ENCODE measurements around the gene PADI3. TPM values are rescaled to one million over a fixed set of nuclear protein-coding genes. Genes with fewer than 3 reads are reported as not detected.

PADI3 gene
- total RNA-seq, 4 donors from 2014 or later = 0.20 to 0.31 TPM; not detected in 2

DNA sequence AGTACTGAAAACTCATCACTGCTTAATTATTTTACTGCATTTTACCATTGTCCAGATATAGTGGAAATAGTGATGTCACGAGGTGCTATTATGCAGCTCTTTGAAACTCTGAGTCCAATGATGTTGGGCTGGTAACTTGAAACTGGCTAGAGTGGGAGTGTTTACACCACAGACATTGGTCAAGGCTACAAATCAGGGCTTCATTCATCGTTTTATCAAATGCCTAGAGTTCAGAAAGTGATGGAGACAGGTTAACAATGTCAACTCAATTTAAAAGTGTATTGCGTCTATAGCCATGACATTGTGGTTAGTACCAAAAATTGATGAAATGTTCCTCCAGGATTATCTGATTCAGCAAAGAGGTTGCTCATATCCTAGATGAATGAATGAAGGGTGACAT, 31.3 kb upstream of the PADI3 start:
- Histone ChIP-seq H3K27ac (no peak overlapping the region), H3K27me3 (peaks cover 99% of the 10 kb centered on the region), H3K4me1 (no peaks in the 10 kb centered on the region), H3K9me3 (no peaks in the 10 kb centered on the region), H3K4me3 (no peak overlapping the region), H3K36me3 (no peaks in the 10 kb centered on the region)
- WGBS, 2 donors (ENCODE audit: low coverage in 1 of 2) = 67 to 87% methylated on average over 3 of the region's 3 CpGs
- ATAC-seq = no peak
- TF ChIP-seq POLR2A (IDR thresholded peaks at IDR 0.05) (no peak), POLR2AphosphoS5 (IDR thresholded peaks at IDR 0.05) (no peak), EP300 (IDR thresholded peaks at IDR 0.05) (no peak)
- TF ChIP-seq, protein P1, sequence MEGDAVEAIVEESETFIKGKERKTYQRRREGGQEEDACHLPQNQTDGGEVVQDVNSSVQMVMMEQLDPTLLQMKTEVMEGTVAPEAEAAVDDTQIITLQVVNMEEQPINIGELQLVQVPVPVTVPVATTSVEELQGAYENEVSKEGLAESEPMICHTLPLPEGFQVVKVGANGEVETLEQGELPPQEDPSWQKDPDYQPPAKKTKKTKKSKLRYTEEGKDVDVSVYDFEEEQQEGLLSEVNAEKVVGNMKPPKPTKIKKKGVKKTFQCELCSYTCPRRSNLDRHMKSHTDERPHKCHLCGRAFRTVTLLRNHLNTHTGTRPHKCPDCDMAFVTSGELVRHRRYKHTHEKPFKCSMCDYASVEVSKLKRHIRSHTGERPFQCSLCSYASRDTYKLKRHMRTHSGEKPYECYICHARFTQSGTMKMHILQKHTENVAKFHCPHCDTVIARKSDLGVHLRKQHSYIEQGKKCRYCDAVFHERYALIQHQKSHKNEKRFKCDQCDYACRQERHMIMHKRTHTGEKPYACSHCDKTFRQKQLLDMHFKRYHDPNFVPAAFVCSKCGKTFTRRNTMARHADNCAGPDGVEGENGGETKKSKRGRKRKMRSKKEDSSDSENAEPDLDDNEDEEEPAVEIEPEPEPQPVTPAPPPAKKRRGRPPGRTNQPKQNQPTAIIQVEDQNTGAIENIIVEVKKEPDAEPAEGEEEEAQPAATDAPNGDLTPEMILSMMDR (IDR thresholded peaks at IDR 0.05) = no peak

DNA sequence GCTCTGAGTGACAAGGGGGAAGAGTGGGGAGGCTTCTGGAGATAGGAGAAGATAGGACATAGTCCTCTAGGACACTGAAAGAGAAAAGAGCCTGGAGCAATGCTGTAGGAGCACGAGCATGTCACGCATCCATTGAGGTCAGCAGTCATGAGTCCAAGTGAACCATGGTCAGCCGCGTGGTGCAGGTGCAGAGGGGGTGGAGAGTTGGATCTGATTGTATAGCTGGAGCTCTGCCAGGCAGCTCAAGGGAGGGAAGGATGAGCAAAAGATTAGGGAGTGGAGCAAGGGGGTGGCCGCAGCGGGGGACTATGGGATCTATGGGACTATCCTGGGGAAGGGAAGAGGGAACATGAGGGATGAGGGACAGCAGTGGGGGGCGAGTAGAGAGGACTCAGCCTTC, 30.0 kb upstream of the PADI3 start:
- Histone ChIP-seq H3K27me3 (peaks cover 98% of the 10 kb centered on the region), H3K9me3 (no peaks in the 10 kb centered on the region), H3K36me3 (no peaks in the 10 kb centered on the region), H3K4me1 (no peaks in the 10 kb centered on the region), H3K27ac (no peak overlapping the region), H3K4me3 (no peak overlapping the region)
- TF ChIP-seq POLR2AphosphoS5 (IDR thresholded peaks at IDR 0.05) = no peak
- no peak for TF ChIP-seq EP300 (IDR thresholded peaks at IDR 0.05)
- TF ChIP-seq POLR2A (IDR thresholded peaks at IDR 0.05) = no peak
- TF ChIP-seq, protein P1 (IDR thresholded peaks at IDR 0.05) = no peak
- no peak for ATAC-seq
- 50 to 65% methylated on average over 7 of the region's 7 CpGs for WGBS, 2 donors (ENCODE audit: low coverage in 1 of 2)

DNA sequence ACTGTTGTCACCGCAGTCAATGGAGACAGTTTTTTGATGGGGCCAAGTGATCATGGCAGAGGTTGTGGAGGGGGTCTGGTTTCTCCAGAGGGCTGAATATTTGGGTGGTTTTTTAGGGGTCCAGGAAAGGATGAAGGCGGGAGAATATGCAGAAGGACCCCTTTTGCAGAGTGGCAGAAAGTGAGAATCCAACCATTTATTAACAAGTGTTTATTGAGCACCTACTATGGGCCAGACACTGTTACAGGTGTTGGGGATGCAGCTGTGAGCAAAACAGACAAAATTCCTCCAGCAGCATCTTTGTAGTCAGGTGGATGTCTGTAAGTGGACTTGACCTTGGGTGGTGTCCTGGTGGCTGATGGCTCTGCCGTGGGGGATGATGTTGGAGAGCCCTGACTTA, 28.6 kb upstream of the PADI3 start:
- Histone ChIP-seq H3K36me3 (no peaks in the 10 kb centered on the region), H3K4me1 (no peaks in the 10 kb centered on the region), H3K27me3 (peaks cover 94% of the 10 kb centered on the region), H3K27ac (no peak overlapping the region), H3K4me3 (no peak overlapping the region), H3K9me3 (no peaks in the 10 kb centered on the region)
- TF ChIP-seq, protein P1 (IDR thresholded peaks at IDR 0.05) = no peak
- TF ChIP-seq POLR2A (IDR thresholded peaks at IDR 0.05) (no peak), EP300 (IDR thresholded peaks at IDR 0.05) (no peak), POLR2AphosphoS5 (IDR thresholded peaks at IDR 0.05) (no peak)
- ATAC-seq = no peak
- 75 to 90% methylated on average over 3 of the region's 3 CpGs for WGBS, 2 donors (ENCODE audit: low coverage in 1 of 2)

DNA sequence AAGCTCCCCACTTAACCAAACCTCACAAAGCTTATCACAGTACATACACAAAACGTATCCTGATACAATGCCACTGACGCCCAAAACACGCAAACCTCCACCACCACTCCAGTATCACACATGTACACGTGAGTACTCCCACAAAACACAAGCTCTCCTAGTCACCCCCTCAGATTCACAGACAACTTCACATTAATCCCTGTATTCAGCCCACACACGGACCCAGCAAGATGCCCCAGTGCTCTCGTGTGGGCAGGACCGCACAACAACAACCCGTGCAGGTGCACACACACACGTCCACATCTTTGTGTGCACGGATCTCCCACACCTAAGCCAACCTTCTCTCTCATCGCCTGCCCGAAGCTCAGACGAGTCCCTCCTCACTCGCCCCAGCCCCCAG, 26.3 kb upstream of the PADI3 start:
- Histone ChIP-seq H3K9me3 (no peaks in the 10 kb centered on the region), H3K36me3 (no peaks in the 10 kb centered on the region), H3K27me3 (peaks cover 75% of the 10 kb centered on the region), H3K27ac (no peak overlapping the region), H3K4me1 (no peaks in the 10 kb centered on the region), H3K4me3 (no peak overlapping the region)
- TF ChIP-seq EP300 (IDR thresholded peaks at IDR 0.05) (no peak), POLR2AphosphoS5 (IDR thresholded peaks at IDR 0.05) (no peak), POLR2A (IDR thresholded peaks at IDR 0.05) (no peak)
- TF ChIP-seq, protein P1 (IDR thresholded peaks at IDR 0.05) = no peak
- WGBS, 2 donors (ENCODE audit: low coverage in 1 of 2) = 70 to 83% methylated on average over 2 to 9 of the region's 14 CpGs
- ATAC-seq = no peak

DNA sequence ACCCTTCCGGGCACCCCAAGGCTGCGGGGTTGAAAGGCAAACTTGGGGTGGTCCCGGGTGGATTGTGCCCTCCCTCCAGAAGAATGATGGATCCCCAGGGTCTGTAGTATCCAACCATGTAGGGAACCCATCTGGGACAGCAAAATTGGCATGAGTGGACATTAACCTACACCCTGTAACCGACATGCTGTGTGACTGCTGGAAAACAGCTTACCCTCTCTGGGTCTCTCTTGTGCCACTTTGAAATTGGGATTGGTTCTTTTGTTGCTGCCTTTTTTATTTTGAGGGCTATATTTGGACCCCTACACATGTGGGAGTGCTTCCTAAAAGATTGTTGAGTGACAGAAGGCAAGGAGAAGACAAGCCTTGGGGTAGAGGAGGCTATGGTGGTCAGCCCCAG, 24.5 kb upstream of the PADI3 start:
- Histone ChIP-seq H3K4me1 (no peaks in the 10 kb centered on the region), H3K36me3 (no peaks in the 10 kb centered on the region), H3K9me3 (no peaks in the 10 kb centered on the region), H3K27ac (no peak overlapping the region), H3K4me3 (no peak overlapping the region), H3K27me3 (peaks cover 69% of the 10 kb centered on the region)
- 70% methylated on average over 1 of the region's 4 CpGs; no CpG with 5 or more reads in 1 of the 2 donors for WGBS, 2 donors (ENCODE audit: low coverage in 1 of 2)
- TF ChIP-seq POLR2AphosphoS5 (IDR thresholded peaks at IDR 0.05) (no peak), EP300 (IDR thresholded peaks at IDR 0.05) (no peak), POLR2A (IDR thresholded peaks at IDR 0.05) (no peak)
- TF ChIP-seq, protein P1 (IDR thresholded peaks at IDR 0.05) = no peak
- no peak for ATAC-seq
